Aorta (tissue), 5 donors: ENCODE results near the gene MYCBP. TPM values are rescaled to one million over a fixed set of nuclear protein-coding genes. Genes with fewer than 3 reads are reported as not detected.
"Not testable (repeated sequence)": the region's sequence is repeated elsewhere in the genome, so short reads cannot be mapped to it uniquely, and the experiment has no call there.

ENCODE experiments used
- ATAC-seq: fragments of 200-7000 bp; cut with Tn5 transposase; one replicate; pipeline ENCODE4 v1.9.1; 2022; ENCODE audit warnings: moderate library complexity; ENCODE audit not compliant: low FRiP score
- DNase-seq, 2 donors: peaks; one replicate each; pipeline ENCODE4 v3.0.0-alpha.2; 2020
- H3K27ac ChIP-seq, 2 donors: one replicate each; pipeline ENCODE4 v1.5.1; 2013; ENCODE audit warnings: low read length in 2 of 2, mild to moderate bottlenecking in 2 of 2, moderate library complexity in 2 of 2, control low read depth in 1 of 2, inconsistent platforms in 1 of 2, low read depth in 1 of 2
- H3K27me3 ChIP-seq, 2 donors: one replicate each; pipeline ENCODE4 v1.6.1; 2013; ENCODE audit warnings: control low read depth in 1 of 2, low read length in 1 of 2, mild to moderate bottlenecking in 1 of 2, moderate library complexity in 1 of 2; ENCODE audit not compliant: insufficient read depth in 2 of 2, control insufficient read depth in 1 of 2
- H3K36me3 ChIP-seq, 2 donors: one replicate each; pipeline ENCODE4 v1.6.1; 2013; ENCODE audit warnings: control low read depth in 1 of 2, low read length in 1 of 2, mild to moderate bottlenecking in 1 of 2; ENCODE audit not compliant: insufficient read depth in 2 of 2, control insufficient read depth in 1 of 2
- H3K4me1 ChIP-seq, 2 donors: one replicate each; pipeline ENCODE4 v1.6.1; 2013; ENCODE audit warnings: low read length in 2 of 2, control low read depth in 1 of 2, mild to moderate bottlenecking in 1 of 2, moderate library complexity in 1 of 2; ENCODE audit not compliant: insufficient read depth in 2 of 2, control insufficient read depth in 1 of 2
- H3K4me3 ChIP-seq, 2 donors: one replicate each; pipeline ENCODE4 v1.5.1; 2013; ENCODE audit warnings: low read length in 2 of 2, control low read depth in 1 of 2, mild to moderate bottlenecking in 1 of 2
- H3K9me3 ChIP-seq: one replicate; pipeline ENCODE4 v1.6.1; 2013; ENCODE audit warnings: mild to moderate bottlenecking, low read length; ENCODE audit not compliant: control insufficient read depth
- WGBS, 2 donors: extraction: QIAGEN DNeasy Blood & Tissue Kit; methylation state at CpG; one replicate each; pipeline ENCODE4 v1.1.7; 2013; 5-methylcytosine and 5-hydroxymethylcytosine counted together
- intact Hi-C, 2 donors: fragments of 100-400 bp; cut with DNase I; formaldehyde crosslinking; loops; one replicate each; pipeline versions ENCODE4 v1.14.2 to v1.15.0; 2022
- long read RNA-seq, 2 donors: library from polyadenylated mRNA; unstranded; transcript quantifications; one replicate each; pipeline ENCODE4 v2.0.0, GENCODE V29; 2020 to 2021
- polyA plus RNA-seq, 2 donors: library from polyadenylated mRNA; stranded (reverse); fragments of 200-250 nt; gene quantifications; one replicate each; pipeline ENCODE4 v1.2.3, GENCODE V29; 2013
- total RNA-seq, 2 donors: library from RNA; stranded (reverse); fragmentation: NEBNext Ultra II Directional; extraction: Animal tissue kit (Norgen Biotek cat#: 25700); gene quantifications; one replicate each; pipeline ENCODE4 v1.2.1, GENCODE V29; 2021
- donor health status: healthy with polysubstance abuse.
- donor health status: Bipolar disorder and iron deficiency.
- donor health status: DM: no; HTN: no; CAD: no.
- donor health status: DM: no; HTN: no; CAD: no.
- donor health status: DM: yes; HTN: yes; CAD: no.

MYCBP gene, protein sequence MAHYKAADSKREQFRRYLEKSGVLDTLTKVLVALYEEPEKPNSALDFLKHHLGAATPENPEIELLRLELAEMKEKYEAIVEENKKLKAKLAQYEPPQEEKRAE
- total RNA-seq (10 to 100 TPM; 11.9 to 13.6 TPM), polyA plus RNA-seq (10 to 100 TPM; 11.6 to 11.7 TPM)
- long read RNA-seq, donor 1, transcript MYCBP-201 (5 exons, 2,818 nt) = major isoform, 49 of 53 reads
- long read RNA-seq, donor 1, partial matches to known transcripts = 1 of 53 reads
- long read RNA-seq, donor 1, other reads (novel, unspliced or antisense) = 1 of 53 reads
- long read RNA-seq, donor 2, transcript MYCBP-201 (5 exons, 2,818 nt) = major isoform, 5 of 5 reads
- long read RNA-seq, donor 2, partial matches to known transcripts = 0 of 5 reads
- long read RNA-seq, donor 2, other reads (novel, unspliced or antisense) = 0 of 5 reads

- ATAC-seq (peak; percentile 98), DNase-seq (peak; percentile 97 to 99)
- Histone ChIP-seq H3K27ac (no peak within 1 kb of the TSS), H3K27me3 (no peaks in the 10 kb centered on the region), H3K36me3 (no peaks in the 10 kb centered on the region), H3K4me3 (peak within 1 kb of the TSS; percentile 62 to 64), H3K4me1 (peaks cover 0 to 4% of the 10 kb centered on the region in 2 donors), H3K9me3 (no peaks in the 10 kb centered on the region)
- WGBS, 2 donors = 0% methylated on average over 63 to 69 of the region's 69 CpGs
- intact Hi-C loops = loop anchor here (10.0 kb wide), 2 partner anchors 122 to 222 kb away; partner anchors contain the start of gene AKIRIN1 (in 1 of the 2)
Measured at GRCh38 chr1:38873027-38873969, at the start of gene MYCBP. TSS of gene MYCBP (minus strand) at chr1:38873348. CDS start at chr1:38873305, 43 bp downstream.

DNA sequence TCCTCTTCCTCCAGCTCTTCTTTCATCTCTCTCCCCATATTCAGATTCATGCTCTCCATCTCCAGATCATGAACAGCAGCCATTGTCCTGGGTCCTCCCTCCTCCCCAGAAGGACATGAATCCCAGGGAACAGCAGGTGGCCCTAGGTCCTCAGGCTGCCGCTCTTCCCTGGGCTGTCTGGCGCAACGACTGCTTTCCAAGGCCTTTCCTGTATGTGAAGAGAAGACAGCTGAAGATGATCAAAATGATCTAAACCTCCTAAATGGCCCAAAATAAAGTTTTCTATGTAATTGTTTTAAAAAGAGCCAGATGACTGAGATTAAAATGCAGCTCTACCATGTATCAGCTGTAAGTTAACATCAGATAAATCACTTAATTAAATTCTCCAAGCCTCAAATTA lies 46.0 kb upstream of the MYCBP start:
- no peaks in the 10 kb centered on the region for H3K9me3 ChIP-seq
- no peak overlapping the region for H3K4me3 ChIP-seq
- no peaks in the 10 kb centered on the region for H3K4me1 ChIP-seq
- no peak overlapping the region for H3K27ac ChIP-seq
- no peak for DNase-seq
- no peaks in the 10 kb centered on the region for H3K27me3 ChIP-seq
- WGBS, 2 donors = 66 to 75% methylated on average over 3 of the region's 3 CpGs
- peaks cover 0 to 1% of the 10 kb centered on the region in 2 donors for H3K36me3 ChIP-seq
- no peak for ATAC-seq
- intact Hi-C loops = no loop called here

DNA sequence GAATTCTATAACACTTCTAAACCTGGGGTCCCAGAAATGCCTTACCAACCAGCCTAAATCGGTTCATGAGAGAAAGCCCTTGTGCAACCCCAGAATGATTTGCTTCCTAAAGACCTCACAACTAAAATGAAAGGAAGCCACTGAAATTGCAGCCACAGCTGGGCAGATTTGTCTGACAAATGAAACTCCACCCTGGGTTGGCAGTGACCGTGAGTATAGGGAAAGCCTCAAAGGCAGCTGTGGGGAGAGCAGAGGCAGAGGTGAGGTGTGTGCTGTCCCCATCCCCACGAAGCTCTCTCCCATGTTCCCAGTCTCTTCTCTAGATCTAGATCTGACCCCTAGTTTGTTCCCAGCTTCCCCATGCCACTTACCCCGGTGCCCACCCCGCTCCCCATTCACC lies 45.4 kb upstream of the MYCBP start:
- no peak overlapping the region for H3K4me3 ChIP-seq
- H3K27me3 ChIP-seq = no peaks in the 10 kb centered on the region
- intact Hi-C loops = no loop called here

GRCh38 chr1:38917772-38918171 lies 44.6 kb upstream of the MYCBP start:
- Histone ChIP-seq H3K36me3 (peaks cover 0 to 1% of the 10 kb centered on the region in 2 donors), H3K4me3 (no peak overlapping the region), H3K27me3 (no peaks in the 10 kb centered on the region), H3K27ac (no peak overlapping the region), H3K4me1 (no peaks in the 10 kb centered on the region), H3K9me3 (no peaks in the 10 kb centered on the region)
- DNase-seq (no peak), ATAC-seq (no peak)
- intact Hi-C loops = no loop called here
- 90 to 96% methylated on average over 1 of the region's 1 CpG for WGBS, 2 donors

More for the DNA sequence above, 45.4 kb upstream of the MYCBP start:
- peaks cover 0 to 1% of the 10 kb centered on the region in 2 donors for H3K36me3 ChIP-seq
- peak; percentile 48 for ATAC-seq
- WGBS, 2 donors = 74 to 79% methylated on average over 5 of the region's 5 CpGs
- no peaks in the 10 kb centered on the region for H3K4me1 ChIP-seq
- no peak overlapping the region for H3K27ac ChIP-seq
- H3K9me3 ChIP-seq = no peaks in the 10 kb centered on the region
- DNase-seq = no peak

GRCh38 chr1:38917337-38917736 lies 44.2 kb upstream of the MYCBP start:
- no peaks in the 10 kb centered on the region for H3K27me3 ChIP-seq
- 90 to 91% methylated on average over 3 of the region's 3 CpGs for WGBS, 2 donors
- no peaks in the 10 kb centered on the region for H3K9me3 ChIP-seq
- DNase-seq (no peak), ATAC-seq (no peak)
- no peaks in the 10 kb centered on the region for H3K4me1 ChIP-seq
- intact Hi-C loops = no loop called here
- H3K4me3 ChIP-seq = no peak overlapping the region
- peaks cover 0 to 1% of the 10 kb centered on the region in 2 donors for H3K36me3 ChIP-seq
- H3K27ac ChIP-seq = no peak overlapping the region

DNA sequence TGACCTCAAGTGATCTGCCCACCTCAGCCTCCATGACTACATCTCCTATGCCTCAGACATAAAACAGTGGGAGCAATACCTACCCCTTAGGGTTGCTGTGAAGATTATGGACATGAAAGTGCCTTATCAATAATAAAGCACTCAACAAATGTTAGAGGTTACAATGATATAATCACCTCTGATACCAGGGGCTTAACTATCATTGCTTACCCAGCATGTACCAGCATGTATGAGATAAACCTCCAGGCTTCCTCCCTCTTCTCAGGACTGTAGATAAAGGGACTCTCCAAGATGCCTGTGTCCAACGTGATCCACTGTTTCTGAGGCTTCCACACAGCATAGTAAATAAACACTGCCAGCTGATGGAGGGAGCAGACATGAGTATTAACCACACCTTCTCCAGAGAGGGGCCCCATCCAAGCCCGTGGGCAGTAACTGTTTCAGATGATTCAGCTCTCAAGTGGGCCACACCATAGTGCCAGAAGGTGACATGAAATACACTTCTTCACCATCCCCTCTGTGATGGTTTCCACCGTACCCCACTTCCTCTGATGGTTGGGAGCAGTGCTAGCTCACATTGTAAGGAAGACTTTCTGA lies 42.3 kb upstream of the MYCBP start:
- no peak for ATAC-seq
- H3K4me3 ChIP-seq = no peak overlapping the region
- no peaks in the 10 kb centered on the region for H3K27me3 ChIP-seq
- H3K27ac ChIP-seq = no peak overlapping the region
- 50 to 63% methylated on average over 3 of the region's 3 CpGs for WGBS, 2 donors
- intact Hi-C loops = no loop called here
- no peaks in the 10 kb centered on the region for H3K9me3 ChIP-seq
- DNase-seq = no peak
- H3K4me1 ChIP-seq = no peaks in the 10 kb centered on the region
- H3K36me3 ChIP-seq = peaks cover 0 to 1% of the 10 kb centered on the region in 2 donors

DNA sequence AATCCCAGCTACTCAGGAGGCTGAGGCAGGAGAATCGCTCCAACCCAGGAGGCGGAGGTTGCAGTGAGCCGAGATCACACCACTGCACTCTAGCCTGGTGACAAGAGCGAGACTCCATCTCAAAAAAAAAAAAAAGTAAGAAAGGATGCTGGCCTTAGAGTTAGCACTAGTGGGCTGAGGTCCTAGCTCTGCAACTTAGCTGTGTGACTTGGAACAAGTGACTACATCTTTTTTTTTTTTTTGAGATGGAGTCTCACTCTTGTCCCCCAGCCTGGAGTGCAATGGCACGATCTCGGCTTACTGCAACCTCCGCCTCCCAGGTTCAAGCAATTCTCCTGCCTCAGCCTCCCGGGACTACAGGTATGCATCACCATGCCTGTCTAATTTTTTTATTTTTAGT lies 41.8 kb upstream of the MYCBP start:
- 97 to 99% methylated on average over 8 of the region's 8 CpGs for WGBS, 2 donors
- H3K4me1 ChIP-seq, ATAC-seq, H3K27me3 ChIP-seq, DNase-seq, H3K27ac ChIP-seq, H3K4me3 ChIP-seq, intact Hi-C loops, H3K9me3 ChIP-seq, H3K36me3 ChIP-seq: not testable (repeated sequence)

GRCh38 chr1:38908821-38909220 lies 35.7 kb upstream of the MYCBP start:
- DNase-seq (no peak), ATAC-seq (no peak)
- no peaks in the 10 kb centered on the region for H3K36me3 ChIP-seq
- intact Hi-C loops = no loop called here
- no peaks in the 10 kb centered on the region for H3K27me3 ChIP-seq
- H3K4me3 ChIP-seq = no peak overlapping the region
- no peaks in the 10 kb centered on the region for H3K9me3 ChIP-seq
- WGBS, 2 donors = 88 to 89% methylated on average over 13 of the region's 13 CpGs
- H3K4me1 ChIP-seq = no peaks in the 10 kb centered on the region
- no peak overlapping the region for H3K27ac ChIP-seq
